ENCODE results near the gene NNAT. TPM values are rescaled to one million over a fixed set of nuclear protein-coding genes. Genes with fewer than 3 reads are reported as not detected.
A peak's percentile ranks its signal among the peaks of the same experiment; 100 is the strongest.
"Not testable (repeated sequence)": the region's sequence is repeated elsewhere in the genome, so short reads cannot be mapped to it uniquely, and the experiment has no call there.

The NNAT gene
- total and polyA plus RNA-seq, 2 experiments from 2014 or later: 1.1 to 4.2 TPM

DNA sequence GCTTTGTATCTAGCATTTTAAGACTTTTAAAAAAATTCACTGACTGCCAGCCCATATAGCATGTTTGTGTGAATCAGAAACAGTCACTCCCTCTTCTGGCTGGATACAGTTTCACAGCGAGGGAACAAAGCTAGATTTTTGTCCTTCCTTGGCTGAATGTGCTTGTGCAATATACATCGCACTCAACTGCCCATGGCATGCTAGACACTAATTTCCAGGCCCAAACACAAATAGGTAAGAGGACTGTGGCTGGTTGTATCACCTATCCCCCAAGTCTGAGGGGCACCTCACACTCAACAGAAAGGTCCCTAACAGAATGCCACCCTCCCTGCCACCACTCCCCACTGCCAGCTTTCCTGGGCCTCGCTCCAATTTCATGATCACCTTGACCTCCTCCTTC is 22.8 kb downstream of the NNAT start:
- TF ChIP-seq, protein P1, sequence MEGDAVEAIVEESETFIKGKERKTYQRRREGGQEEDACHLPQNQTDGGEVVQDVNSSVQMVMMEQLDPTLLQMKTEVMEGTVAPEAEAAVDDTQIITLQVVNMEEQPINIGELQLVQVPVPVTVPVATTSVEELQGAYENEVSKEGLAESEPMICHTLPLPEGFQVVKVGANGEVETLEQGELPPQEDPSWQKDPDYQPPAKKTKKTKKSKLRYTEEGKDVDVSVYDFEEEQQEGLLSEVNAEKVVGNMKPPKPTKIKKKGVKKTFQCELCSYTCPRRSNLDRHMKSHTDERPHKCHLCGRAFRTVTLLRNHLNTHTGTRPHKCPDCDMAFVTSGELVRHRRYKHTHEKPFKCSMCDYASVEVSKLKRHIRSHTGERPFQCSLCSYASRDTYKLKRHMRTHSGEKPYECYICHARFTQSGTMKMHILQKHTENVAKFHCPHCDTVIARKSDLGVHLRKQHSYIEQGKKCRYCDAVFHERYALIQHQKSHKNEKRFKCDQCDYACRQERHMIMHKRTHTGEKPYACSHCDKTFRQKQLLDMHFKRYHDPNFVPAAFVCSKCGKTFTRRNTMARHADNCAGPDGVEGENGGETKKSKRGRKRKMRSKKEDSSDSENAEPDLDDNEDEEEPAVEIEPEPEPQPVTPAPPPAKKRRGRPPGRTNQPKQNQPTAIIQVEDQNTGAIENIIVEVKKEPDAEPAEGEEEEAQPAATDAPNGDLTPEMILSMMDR (IDR thresholded peaks at IDR 0.05; ENCODE audit: low read depth, low read length): peak; percentile 56
- Histone ChIP-seq H3K4me1 (ENCODE audit: low read depth) (peaks cover 6% of the 10 kb centered on the region), H3K4me3 (no peak overlapping the region), H3K9me3 (ENCODE audit: low read depth) (no peaks in the 10 kb centered on the region), H3K27ac (no peak overlapping the region), H3K27me3 (no peaks in the 10 kb centered on the region), H3K36me3 (no peaks in the 10 kb centered on the region)
- peak in 1 of 2 donors; percentile 70 for DNase-seq (ENCODE audit: low read depth in 1 of 2, low spot score in 1 of 2)

GRCh38 chr20:37544386-37544785 is 23.3 kb downstream of the NNAT start:
- no peak overlapping the region for H3K27ac ChIP-seq
- TF ChIP-seq, protein P1 (IDR thresholded peaks at IDR 0.05; ENCODE audit: low read depth, low read length): no peak
- peaks cover 6% of the 10 kb centered on the region for H3K4me1 ChIP-seq (ENCODE audit: low read depth)
- DNase-seq (ENCODE audit: low read depth in 1 of 2, low spot score in 1 of 2): no peak
- no peaks in the 10 kb centered on the region for H3K9me3 ChIP-seq (ENCODE audit: low read depth)
- H3K36me3 ChIP-seq: no peaks in the 10 kb centered on the region
- no peaks in the 10 kb centered on the region for H3K27me3 ChIP-seq
- no peak overlapping the region for H3K4me3 ChIP-seq

DNA sequence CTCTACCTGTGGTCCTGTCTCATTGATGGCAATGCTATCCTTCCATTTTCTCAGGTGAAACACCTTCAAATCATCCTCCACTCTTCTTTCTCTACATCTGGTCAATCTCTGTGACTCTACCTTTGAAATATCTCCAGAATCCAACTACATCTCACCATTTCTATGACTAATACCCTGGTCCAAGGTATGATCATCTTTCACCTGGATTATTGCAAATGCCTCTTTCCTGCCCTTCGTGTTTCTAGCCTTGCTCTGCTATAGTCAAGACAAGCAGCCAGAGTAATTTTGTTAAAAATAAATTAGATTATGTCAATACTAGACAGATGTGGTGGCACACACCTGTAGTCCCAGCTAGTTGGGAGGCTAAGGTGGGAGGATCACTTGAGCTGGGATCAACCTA is 24.5 kb downstream of the NNAT start:
- no peak overlapping the region for H3K27ac ChIP-seq
- no peak overlapping the region for H3K4me3 ChIP-seq
- H3K36me3 ChIP-seq: no peaks in the 10 kb centered on the region
- H3K9me3 ChIP-seq (ENCODE audit: low read depth): no peaks in the 10 kb centered on the region
- TF ChIP-seq, protein P1 (IDR thresholded peaks at IDR 0.05; ENCODE audit: low read depth, low read length): no peak
- H3K4me1 ChIP-seq (ENCODE audit: low read depth): no peaks in the 10 kb centered on the region
- no peak for DNase-seq (ENCODE audit: low read depth in 1 of 2, low spot score in 1 of 2)
- H3K27me3 ChIP-seq: no peaks in the 10 kb centered on the region

DNA sequence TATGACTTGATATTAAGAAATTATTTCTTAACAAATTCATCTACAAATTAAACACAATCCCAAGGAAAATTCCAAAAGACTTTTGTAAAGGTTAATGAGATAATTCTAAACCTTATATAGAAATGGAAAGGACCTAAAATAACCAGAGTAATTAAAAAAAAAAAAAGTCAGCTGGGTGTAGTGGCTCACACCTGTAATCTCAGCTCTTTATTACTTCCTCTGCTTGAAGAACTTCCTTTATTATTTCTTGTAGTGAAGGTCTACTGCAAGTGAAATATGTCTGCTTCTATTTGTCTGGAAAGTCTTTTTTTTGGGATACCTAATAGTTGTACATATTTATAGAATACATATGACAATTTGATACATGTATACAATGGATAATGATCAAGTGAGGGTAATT is 26.9 kb downstream of the NNAT start:
- H3K27ac ChIP-seq: no peak overlapping the region
- H3K4me3 ChIP-seq: no peak overlapping the region
- H3K27me3 ChIP-seq: no peaks in the 10 kb centered on the region
- H3K4me1 ChIP-seq (ENCODE audit: low read depth): no peaks in the 10 kb centered on the region
- TF ChIP-seq, protein P1 (IDR thresholded peaks at IDR 0.05; ENCODE audit: low read depth, low read length): no peak
- H3K9me3 ChIP-seq (ENCODE audit: low read depth): no peaks in the 10 kb centered on the region
- H3K36me3 ChIP-seq: no peaks in the 10 kb centered on the region
- no peak for DNase-seq (ENCODE audit: low read depth in 1 of 2, low spot score in 1 of 2)

- not testable (repeated sequence) for H3K4me3 ChIP-seq; H3K36me3 ChIP-seq; H3K9me3 ChIP-seq (ENCODE audit: low read depth); H3K27me3 ChIP-seq; H3K27ac ChIP-seq; DNase-seq (ENCODE audit: low read depth in 1 of 2, low spot score in 1 of 2); H3K4me1 ChIP-seq (ENCODE audit: low read depth)
Observed at GRCh38 chr20:37550101-37550920, 29.3 kb downstream of the NNAT start.

DNA sequence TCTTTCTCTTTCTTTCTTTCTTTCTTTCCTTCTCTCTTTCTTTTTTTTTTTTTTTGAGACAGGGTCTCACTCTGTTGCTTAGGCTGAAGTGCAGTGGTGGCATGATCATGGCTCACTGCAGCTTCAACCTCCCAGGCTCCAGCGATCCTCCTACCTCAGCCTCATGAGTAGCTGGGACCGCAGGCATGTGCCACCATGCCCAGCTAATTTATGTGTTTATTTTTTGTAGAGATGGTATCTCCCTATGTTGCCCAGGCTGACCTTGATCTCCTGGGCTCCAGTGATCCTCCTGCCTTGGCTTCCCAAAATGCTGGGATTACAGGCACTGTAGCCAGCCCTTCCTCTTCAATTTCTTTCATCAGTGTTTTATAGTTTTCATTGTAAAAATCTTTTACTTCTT is 30.6 kb downstream of the NNAT start:
- not testable (repeated sequence) for H3K27me3 ChIP-seq; H3K4me1 ChIP-seq (ENCODE audit: low read depth); H3K36me3 ChIP-seq; DNase-seq (ENCODE audit: low read depth in 1 of 2, low spot score in 1 of 2); H3K4me3 ChIP-seq; H3K9me3 ChIP-seq (ENCODE audit: low read depth); H3K27ac ChIP-seq
